ENCODE results near the gene TMEM8B.

Gene TMEM8B

DNA sequence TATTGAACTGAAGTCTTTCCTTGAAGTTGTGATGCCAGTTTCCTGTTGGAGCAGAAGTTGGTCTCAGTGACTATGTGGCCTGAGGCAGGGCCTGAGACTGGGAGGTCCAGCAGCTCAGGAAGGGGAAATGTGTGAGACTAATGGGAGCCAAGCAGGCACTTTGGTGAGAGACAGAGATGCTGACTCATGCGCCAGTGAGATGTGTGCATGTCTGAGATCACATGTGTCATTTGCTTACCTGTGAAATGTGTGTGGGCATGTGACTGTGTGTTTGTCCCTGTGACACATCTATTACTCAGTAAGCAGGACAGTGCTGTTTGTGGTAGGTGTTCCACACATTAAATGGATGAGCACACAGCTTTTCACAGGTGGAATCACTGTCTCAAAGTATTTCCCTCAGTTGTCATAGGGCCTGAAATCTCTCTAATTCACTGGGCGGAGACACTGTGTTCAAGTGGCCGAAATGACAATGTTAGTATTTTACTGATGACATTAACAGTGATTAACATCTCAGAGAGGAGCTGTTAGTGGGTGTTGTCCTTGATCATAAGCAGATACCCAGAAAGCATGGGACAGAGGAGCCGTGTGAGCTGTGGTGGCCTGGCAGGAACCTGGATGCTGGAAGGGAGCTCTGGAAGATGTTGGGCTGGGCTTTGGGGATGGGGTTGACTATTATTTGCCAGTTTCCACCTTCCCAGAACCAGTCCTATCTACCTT is 30.2 kb upstream of the TMEM8B start:
- H3K9ac ChIP-seq (ENCODE audit: low read depth, low read length, poor library complexity, severe bottlenecking) = no peak overlapping the region
- H3K27me3 ChIP-seq (ENCODE audit: insufficient read depth, low read length, poor library complexity, severe bottlenecking) = no peaks in the 10 kb centered on the region
- no peaks in the 10 kb centered on the region for H3F3A ChIP-seq (ENCODE audit: low read depth)
- H3K9me3 ChIP-seq (ENCODE audit: insufficient read depth, low read depth, low read length) = no peaks in the 10 kb centered on the region
- TF ChIP-seq EZH2phosphoT487 (IDR thresholded peaks at IDR 0.05; ENCODE audit: borderline replicate concordance) = no peak
- TF ChIP-seq, protein P1, sequence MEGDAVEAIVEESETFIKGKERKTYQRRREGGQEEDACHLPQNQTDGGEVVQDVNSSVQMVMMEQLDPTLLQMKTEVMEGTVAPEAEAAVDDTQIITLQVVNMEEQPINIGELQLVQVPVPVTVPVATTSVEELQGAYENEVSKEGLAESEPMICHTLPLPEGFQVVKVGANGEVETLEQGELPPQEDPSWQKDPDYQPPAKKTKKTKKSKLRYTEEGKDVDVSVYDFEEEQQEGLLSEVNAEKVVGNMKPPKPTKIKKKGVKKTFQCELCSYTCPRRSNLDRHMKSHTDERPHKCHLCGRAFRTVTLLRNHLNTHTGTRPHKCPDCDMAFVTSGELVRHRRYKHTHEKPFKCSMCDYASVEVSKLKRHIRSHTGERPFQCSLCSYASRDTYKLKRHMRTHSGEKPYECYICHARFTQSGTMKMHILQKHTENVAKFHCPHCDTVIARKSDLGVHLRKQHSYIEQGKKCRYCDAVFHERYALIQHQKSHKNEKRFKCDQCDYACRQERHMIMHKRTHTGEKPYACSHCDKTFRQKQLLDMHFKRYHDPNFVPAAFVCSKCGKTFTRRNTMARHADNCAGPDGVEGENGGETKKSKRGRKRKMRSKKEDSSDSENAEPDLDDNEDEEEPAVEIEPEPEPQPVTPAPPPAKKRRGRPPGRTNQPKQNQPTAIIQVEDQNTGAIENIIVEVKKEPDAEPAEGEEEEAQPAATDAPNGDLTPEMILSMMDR (conservative IDR thresholded peaks at IDR 0.05; ENCODE audit: low read length) = no peak
- peaks cover 10% of the 10 kb centered on the region; the same call in 1 of the 2 replicates for H3K36me3 ChIP-seq (ENCODE audit: insufficient read depth, low read length)
- H3K79me2 ChIP-seq (ENCODE audit: insufficient read depth, low read length) = no peaks in the 10 kb centered on the region
- H3K4me2 ChIP-seq (ENCODE audit: low read depth, low read length, poor library complexity, severe bottlenecking) = no peak overlapping the region
- H2AFZ ChIP-seq (ENCODE audit: low read length) = no peak overlapping the region
- H4K20me1 ChIP-seq (ENCODE audit: insufficient read depth, low read length, poor library complexity, severe bottlenecking) = no peaks in the 10 kb centered on the region
- H3K4me1 ChIP-seq (ENCODE audit: insufficient read depth, low read length, poor library complexity, severe bottlenecking) = peaks cover 16% of the 10 kb centered on the region
- H3K4me3 ChIP-seq (ENCODE audit: low read length, poor library complexity, severe bottlenecking) = no peak overlapping the region
- H3K9me2 ChIP-seq (replicated peaks; ENCODE audit: low read depth, low read length) = no peaks in the 10 kb centered on the region

DNA sequence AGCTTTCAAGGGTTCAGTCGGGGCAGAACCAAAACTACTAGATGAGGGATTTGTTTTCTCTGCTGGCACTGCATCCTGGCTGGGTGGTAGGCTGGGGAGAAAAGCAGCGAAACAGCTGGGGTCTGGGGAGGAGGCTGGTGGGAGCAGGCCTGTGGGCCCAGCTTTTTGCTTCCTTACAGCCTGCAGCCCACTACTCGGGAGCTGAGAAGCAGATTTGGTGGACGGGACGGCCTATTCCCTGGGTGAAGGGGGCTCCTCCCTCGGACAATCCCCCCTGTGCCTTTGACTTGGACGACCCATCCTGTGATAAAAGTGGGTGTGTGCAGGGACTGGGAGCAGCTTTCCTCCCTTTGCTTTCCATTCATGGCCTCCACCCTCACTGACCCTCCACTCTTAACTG is 28.5 kb upstream of the TMEM8B start:
- no peaks in the 10 kb centered on the region for H3K79me2 ChIP-seq (ENCODE audit: insufficient read depth, low read length)
- H3F3A ChIP-seq (ENCODE audit: low read depth) = no peaks in the 10 kb centered on the region
- no peak overlapping the region for H3K9ac ChIP-seq (ENCODE audit: low read depth, low read length, poor library complexity, severe bottlenecking)
- no peaks in the 10 kb centered on the region for H3K9me3 ChIP-seq (ENCODE audit: insufficient read depth, low read depth, low read length)
- H2AFZ ChIP-seq (ENCODE audit: low read length) = no peak overlapping the region
- H3K36me3 ChIP-seq (ENCODE audit: insufficient read depth, low read length) = peaks cover 10% of the 10 kb centered on the region; the same call in 1 of the 2 replicates
- no peak overlapping the region for H3K4me3 ChIP-seq (ENCODE audit: low read length, poor library complexity, severe bottlenecking)
- H3K4me1 ChIP-seq (ENCODE audit: insufficient read depth, low read length, poor library complexity, severe bottlenecking) = peaks cover 9% of the 10 kb centered on the region
- no peaks in the 10 kb centered on the region for H4K20me1 ChIP-seq (ENCODE audit: insufficient read depth, low read length, poor library complexity, severe bottlenecking)
- no peaks in the 10 kb centered on the region for H3K9me2 ChIP-seq (replicated peaks; ENCODE audit: low read depth, low read length)
- TF ChIP-seq, protein P1 (conservative IDR thresholded peaks at IDR 0.05; ENCODE audit: low read length) = no peak
- TF ChIP-seq EZH2phosphoT487 (IDR thresholded peaks at IDR 0.05; ENCODE audit: borderline replicate concordance) = no peak
- no peak overlapping the region for H3K4me2 ChIP-seq (ENCODE audit: low read depth, low read length, poor library complexity, severe bottlenecking)
- H3K27me3 ChIP-seq (ENCODE audit: insufficient read depth, low read length, poor library complexity, severe bottlenecking) = no peaks in the 10 kb centered on the region

DNA sequence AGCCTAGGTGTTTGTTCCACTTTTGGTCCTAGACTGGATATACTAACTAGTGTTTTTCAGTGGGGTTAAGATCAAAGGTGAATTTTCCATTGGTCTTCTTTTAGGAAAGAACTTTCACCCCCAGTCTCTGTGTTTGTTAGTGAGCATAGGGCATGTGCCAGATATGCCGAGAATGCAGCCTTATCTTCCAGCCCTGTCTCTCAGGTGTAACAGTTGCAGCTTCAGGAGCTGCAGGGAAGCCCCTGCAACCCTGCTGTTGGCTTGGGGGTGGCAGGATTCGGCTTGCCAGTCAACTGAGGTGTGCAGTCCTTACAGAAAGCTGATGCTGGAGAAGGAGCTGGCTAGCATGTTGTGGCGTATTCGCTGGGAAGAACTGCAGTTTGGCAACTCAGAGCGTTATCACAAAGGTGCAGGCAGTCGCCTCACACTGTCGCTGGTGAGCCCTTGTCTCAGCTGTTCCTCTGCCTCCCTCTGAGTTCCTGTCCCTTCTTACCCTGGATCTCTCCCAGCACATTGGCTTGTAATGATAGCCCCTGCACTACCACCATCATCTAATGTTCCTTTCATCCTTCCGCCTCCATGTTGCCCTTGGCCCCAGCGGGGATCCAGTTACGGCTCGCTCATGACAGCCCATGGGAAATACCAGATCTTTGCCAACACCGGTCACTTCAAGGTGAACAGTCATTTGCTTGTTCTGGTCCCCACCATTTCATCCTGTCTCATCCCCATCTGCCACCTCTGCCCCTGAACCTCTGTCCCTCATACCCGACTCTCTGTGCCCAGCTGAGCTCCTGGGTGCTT is 27.5 kb upstream of the TMEM8B start:
- H3K4me3 ChIP-seq (ENCODE audit: low read length, poor library complexity, severe bottlenecking) = no peak overlapping the region
- no peaks in the 10 kb centered on the region for H4K20me1 ChIP-seq (ENCODE audit: insufficient read depth, low read length, poor library complexity, severe bottlenecking)
- H2AFZ ChIP-seq (ENCODE audit: low read length) = no peak overlapping the region
- no peaks in the 10 kb centered on the region for H3K79me2 ChIP-seq (ENCODE audit: insufficient read depth, low read length)
- H3F3A ChIP-seq (ENCODE audit: low read depth) = no peaks in the 10 kb centered on the region
- no peak overlapping the region for H3K4me2 ChIP-seq (ENCODE audit: low read depth, low read length, poor library complexity, severe bottlenecking)
- H3K9ac ChIP-seq (ENCODE audit: low read depth, low read length, poor library complexity, severe bottlenecking) = no peak overlapping the region
- no peaks in the 10 kb centered on the region for H3K9me3 ChIP-seq (ENCODE audit: insufficient read depth, low read depth, low read length)
- H3K9me2 ChIP-seq (replicated peaks; ENCODE audit: low read depth, low read length) = no peaks in the 10 kb centered on the region
- TF ChIP-seq, protein P1 (conservative IDR thresholded peaks at IDR 0.05; ENCODE audit: low read length) = no peak
- no peak for TF ChIP-seq EZH2phosphoT487 (IDR thresholded peaks at IDR 0.05; ENCODE audit: borderline replicate concordance)
- H3K4me1 ChIP-seq (ENCODE audit: insufficient read depth, low read length, poor library complexity, severe bottlenecking) = peaks cover 9% of the 10 kb centered on the region
- H3K27me3 ChIP-seq (ENCODE audit: insufficient read depth, low read length, poor library complexity, severe bottlenecking) = no peaks in the 10 kb centered on the region
- H3K36me3 ChIP-seq (ENCODE audit: insufficient read depth, low read length) = peaks cover 17% of the 10 kb centered on the region; the same call in 1 of the 2 replicates

All from Loucy (cell line).